ENCODE data around the gene CYP19A1. TPM values are rescaled to one million over a fixed set of nuclear protein-coding genes. Genes with fewer than 3 reads are reported as not detected.

The CYP19A1 gene
- total and polyA plus RNA-seq, 8 donors: 0.18 to 2.7 (median 0.35) TPM; not detected in 5

DNA sequence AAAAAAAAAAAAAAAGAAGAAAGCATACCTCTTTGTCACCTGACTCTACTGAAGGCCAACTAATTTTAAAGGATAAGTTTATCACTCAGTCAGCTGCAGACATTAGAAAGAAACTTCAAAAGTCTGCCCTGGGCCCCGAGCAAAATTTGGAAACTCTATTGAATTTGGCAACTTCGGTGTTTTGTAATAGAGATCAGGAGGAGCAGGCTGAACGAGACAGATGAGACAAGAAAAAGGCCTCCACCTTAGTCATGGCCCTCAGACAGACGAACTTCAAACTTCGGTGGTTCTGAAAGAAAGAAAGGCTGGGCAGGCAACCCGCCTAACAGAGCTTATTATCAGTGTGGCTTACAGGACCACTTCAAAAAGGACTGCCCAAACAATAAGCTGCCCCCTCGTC, 21.6 kb upstream of the CYP19A1 start:
- Histone ChIP-seq H3K27me3 (no peaks in the 10 kb centered on the region), H3K4me3 (no peak overlapping the region), H3K36me3 (no peaks in the 10 kb centered on the region), H3K4me1 (peaks cover 0 to 4% (median 2%) of the 10 kb centered on the region in 4 donors), H3K9me3 (no peaks in the 10 kb centered on the region), H3K27ac (no peak overlapping the region)
- TF ChIP-seq EP300 (IDR thresholded peaks at IDR 0.05) (no peak), POLR2AphosphoS5 (IDR thresholded peaks at IDR 0.05) (no peak), POLR2A (IDR thresholded peaks at IDR 0.05) (no peak)
- TF ChIP-seq, protein P1, sequence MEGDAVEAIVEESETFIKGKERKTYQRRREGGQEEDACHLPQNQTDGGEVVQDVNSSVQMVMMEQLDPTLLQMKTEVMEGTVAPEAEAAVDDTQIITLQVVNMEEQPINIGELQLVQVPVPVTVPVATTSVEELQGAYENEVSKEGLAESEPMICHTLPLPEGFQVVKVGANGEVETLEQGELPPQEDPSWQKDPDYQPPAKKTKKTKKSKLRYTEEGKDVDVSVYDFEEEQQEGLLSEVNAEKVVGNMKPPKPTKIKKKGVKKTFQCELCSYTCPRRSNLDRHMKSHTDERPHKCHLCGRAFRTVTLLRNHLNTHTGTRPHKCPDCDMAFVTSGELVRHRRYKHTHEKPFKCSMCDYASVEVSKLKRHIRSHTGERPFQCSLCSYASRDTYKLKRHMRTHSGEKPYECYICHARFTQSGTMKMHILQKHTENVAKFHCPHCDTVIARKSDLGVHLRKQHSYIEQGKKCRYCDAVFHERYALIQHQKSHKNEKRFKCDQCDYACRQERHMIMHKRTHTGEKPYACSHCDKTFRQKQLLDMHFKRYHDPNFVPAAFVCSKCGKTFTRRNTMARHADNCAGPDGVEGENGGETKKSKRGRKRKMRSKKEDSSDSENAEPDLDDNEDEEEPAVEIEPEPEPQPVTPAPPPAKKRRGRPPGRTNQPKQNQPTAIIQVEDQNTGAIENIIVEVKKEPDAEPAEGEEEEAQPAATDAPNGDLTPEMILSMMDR (IDR thresholded peaks at IDR 0.05): no peak
- no peak for DNase-seq
- intact Hi-C loops (cut with DNase I; ENCODE audit: low total_unique reads): no loop called here
- WGBS, 5 donors: 82 to 97% (median 85%) methylated on average over 7 of the region's 7 CpGs

DNA sequence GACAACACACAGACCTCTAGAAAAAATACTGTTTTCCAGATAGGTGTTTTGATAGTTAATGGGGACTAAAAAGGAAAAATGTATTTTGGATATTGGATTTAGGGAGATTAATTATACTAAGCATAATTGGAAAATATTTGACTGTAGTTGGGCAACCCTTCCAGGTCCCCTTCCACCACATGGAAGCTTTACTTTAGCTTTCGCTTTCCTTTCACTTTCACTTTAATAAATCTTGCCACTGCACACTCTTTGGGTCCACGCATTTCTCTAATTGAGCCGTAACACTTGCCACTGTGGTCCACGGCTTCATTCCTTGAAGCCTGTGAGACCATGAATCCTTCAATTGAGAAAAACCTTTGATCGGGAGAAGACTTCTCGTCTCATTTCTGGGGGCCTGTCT, 18.6 kb upstream of the CYP19A1 start:
- no peak for TF ChIP-seq POLR2A (IDR thresholded peaks at IDR 0.05)
- TF ChIP-seq, protein P1 (IDR thresholded peaks at IDR 0.05): no peak
- no peak for TF ChIP-seq EP300 (IDR thresholded peaks at IDR 0.05)
- TF ChIP-seq POLR2AphosphoS5 (IDR thresholded peaks at IDR 0.05): no peak
- 93 to 96% (median 94%) methylated on average over 6 of the region's 6 CpGs for WGBS, 5 donors
- H3K9me3 ChIP-seq: no peaks in the 10 kb centered on the region
- H3K27ac ChIP-seq: no peak overlapping the region
- peaks cover 0 to 4% (median 2%) of the 10 kb centered on the region in 4 donors for H3K4me1 ChIP-seq
- H3K4me3 ChIP-seq: no peak overlapping the region
- H3K27me3 ChIP-seq: no peaks in the 10 kb centered on the region
- DNase-seq: no peak
- intact Hi-C loops (cut with DNase I; ENCODE audit: low total_unique reads): no loop called here
- no peaks in the 10 kb centered on the region for H3K36me3 ChIP-seq

DNA sequence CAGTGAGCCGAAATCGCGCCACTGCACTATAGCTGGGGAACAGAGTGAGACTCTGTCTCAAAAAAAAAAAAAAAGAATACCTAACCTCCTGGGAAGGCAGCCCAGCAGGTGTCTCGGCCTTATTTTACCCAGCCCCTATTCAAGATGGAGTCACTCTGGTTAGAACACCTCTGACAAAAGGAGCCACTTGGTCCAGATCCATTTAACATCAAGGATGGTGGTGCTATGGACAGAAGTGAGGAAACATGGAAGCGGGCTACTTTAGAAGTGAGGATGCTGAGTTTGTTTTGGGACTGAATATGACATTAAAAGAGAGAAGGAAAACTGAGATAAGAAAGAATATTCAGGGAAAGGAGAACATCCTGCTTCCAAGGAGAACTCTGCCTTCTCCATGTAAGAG, 17.8 kb upstream of the CYP19A1 start:
- H3K4me3 ChIP-seq: no peak overlapping the region
- DNase-seq: no peak
- intact Hi-C loops (cut with DNase I; ENCODE audit: low total_unique reads): no loop called here
- no peak for TF ChIP-seq POLR2A (IDR thresholded peaks at IDR 0.05)
- no peak for TF ChIP-seq POLR2AphosphoS5 (IDR thresholded peaks at IDR 0.05)
- no peaks in the 10 kb centered on the region for H3K27me3 ChIP-seq
- H3K9me3 ChIP-seq: no peaks in the 10 kb centered on the region
- no peaks in the 10 kb centered on the region for H3K36me3 ChIP-seq
- 93 to 99% (median 95%) methylated on average over 5 of the region's 5 CpGs for WGBS, 5 donors
- H3K4me1 ChIP-seq: peaks cover 0 to 3% (median 0%) of the 10 kb centered on the region in 4 donors
- no peak overlapping the region for H3K27ac ChIP-seq

DNA sequence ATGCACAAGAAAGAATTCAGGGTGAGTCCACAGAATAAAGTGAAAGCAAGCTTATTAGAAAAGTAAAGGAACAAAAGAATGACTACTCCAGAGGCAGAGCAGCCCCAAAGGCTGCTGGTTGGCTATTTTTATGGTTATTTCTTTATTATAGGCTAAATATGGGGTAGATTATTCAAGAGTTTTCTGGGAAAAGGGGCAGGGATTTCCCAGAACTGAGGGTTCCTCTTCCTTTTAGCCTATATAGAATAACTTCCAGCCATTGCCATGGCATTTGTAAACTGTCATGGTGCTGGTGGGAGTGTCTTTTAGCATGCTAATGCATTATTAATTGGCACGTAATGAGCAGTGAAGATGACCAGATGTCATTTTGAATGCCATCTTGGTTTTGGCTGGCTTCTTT, 16.7 kb upstream of the CYP19A1 start:
- H3K36me3 ChIP-seq: no peaks in the 10 kb centered on the region
- no peaks in the 10 kb centered on the region for H3K9me3 ChIP-seq
- DNase-seq: no peak
- no peak overlapping the region for H3K27ac ChIP-seq
- H3K27me3 ChIP-seq: no peaks in the 10 kb centered on the region
- H3K4me3 ChIP-seq: no peak overlapping the region
- H3K4me1 ChIP-seq: peaks cover 0 to 3% (median under 1%) of the 10 kb centered on the region in 4 donors
- intact Hi-C loops (cut with DNase I; ENCODE audit: low total_unique reads): no loop called here
- WGBS, 5 donors: 88 to 100% (median 94%) methylated on average over 1 of the region's 1 CpG
- TF ChIP-seq EP300 (IDR thresholded peaks at IDR 0.05): no peak
- TF ChIP-seq POLR2AphosphoS5 (IDR thresholded peaks at IDR 0.05): no peak
- TF ChIP-seq, protein P1 (IDR thresholded peaks at IDR 0.05): no peak
- no peak for TF ChIP-seq POLR2A (IDR thresholded peaks at IDR 0.05)

DNA sequence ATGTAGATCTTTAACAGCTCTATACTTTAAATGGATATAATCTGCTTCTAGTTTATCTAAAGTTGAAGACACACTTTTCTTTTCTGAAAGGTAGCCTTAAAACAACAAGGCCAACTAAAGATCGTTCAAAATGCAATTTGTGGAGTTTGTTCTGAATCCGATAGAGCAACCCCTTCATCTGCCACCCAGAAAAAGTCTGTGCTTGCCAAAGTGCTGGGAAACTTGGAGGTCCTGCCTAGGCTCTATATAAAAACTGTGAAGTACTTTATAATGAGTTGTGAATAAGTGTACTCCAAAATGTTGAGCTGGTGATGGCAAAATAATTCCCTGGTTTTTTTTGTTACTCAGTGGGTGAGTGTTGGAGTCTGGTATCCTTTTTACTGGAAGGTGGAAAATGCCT, 15.6 kb upstream of the CYP19A1 start:
- H3K36me3 ChIP-seq: no peaks in the 10 kb centered on the region
- H3K9me3 ChIP-seq: no peaks in the 10 kb centered on the region
- H3K27ac ChIP-seq: no peak overlapping the region
- no peak for DNase-seq
- WGBS, 5 donors: 41 to 55% (median 47%) methylated on average over 2 of the region's 2 CpGs
- H3K27me3 ChIP-seq: no peaks in the 10 kb centered on the region
- intact Hi-C loops (cut with DNase I; ENCODE audit: low total_unique reads): no loop called here
- no peak overlapping the region for H3K4me3 ChIP-seq
- peaks cover 3 to 12% (median 8%) of the 10 kb centered on the region in 4 donors for H3K4me1 ChIP-seq
- no peak for TF ChIP-seq EP300 (IDR thresholded peaks at IDR 0.05)
- TF ChIP-seq, protein P1 (IDR thresholded peaks at IDR 0.05): no peak
- TF ChIP-seq POLR2AphosphoS5 (IDR thresholded peaks at IDR 0.05): no peak
- TF ChIP-seq POLR2A (IDR thresholded peaks at IDR 0.05): no peak
